Fibroblast of skin of left quadriceps (primary cell): ENCODE data around the gene AP3B1.

ENCODE experiments used
- DNase-seq, 2 experiments: peaks; one replicate each; pipeline ENCODE4 v3.0.0-alpha.2; 2013; ENCODE audit warnings: low read depth in 2 of 2

Gene AP3B1

DNA sequence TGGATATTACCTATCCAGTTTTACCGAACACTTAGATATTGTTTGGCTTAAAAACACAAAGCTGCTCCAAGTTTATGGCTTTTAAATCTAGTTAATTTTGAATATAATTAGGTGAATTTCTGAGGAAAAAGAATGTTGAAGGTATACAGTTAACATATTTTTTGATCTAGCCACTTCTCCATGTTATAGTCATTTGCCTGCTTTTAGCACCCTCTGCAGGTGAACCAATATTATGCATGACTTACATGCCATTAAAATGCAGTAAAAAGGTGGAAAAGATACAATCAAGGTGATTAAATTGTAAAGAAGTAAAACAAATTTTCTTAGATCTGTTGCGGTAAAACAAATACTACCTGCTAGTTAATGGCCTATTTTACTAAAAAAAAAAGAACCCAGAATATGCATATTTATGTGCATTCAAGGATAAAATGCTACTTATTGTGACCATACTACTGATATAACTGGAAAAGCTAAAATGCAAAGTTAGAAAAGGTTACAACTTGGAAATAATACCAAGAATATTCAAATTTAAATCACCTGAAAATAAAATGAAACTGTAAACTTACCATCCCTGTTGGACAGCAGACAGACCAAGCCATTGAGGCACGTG lies 132.1 kb downstream of the AP3B1 start:
- DNase-seq, result no peak

DNA sequence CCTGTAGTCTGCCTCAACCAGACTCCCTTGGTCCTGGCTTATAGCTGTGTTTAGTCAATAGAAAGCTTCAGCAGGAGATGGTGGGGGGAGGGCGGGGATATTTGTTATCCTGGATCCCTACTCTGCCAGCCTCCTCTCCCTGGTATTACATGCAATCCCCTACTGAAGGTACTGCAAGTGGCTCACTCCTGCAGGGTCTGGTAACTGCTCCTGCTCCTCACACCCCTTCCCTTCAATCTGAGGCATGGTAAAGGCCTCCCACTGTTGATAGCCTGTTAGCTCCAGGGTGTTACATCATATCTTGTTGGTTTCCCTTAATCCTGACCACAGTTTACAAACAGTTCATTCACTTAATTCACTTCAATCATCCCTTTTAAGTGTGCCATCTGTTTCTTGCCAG lies 137.5 kb downstream of the AP3B1 start:
- no peak for DNase-seq

DNA sequence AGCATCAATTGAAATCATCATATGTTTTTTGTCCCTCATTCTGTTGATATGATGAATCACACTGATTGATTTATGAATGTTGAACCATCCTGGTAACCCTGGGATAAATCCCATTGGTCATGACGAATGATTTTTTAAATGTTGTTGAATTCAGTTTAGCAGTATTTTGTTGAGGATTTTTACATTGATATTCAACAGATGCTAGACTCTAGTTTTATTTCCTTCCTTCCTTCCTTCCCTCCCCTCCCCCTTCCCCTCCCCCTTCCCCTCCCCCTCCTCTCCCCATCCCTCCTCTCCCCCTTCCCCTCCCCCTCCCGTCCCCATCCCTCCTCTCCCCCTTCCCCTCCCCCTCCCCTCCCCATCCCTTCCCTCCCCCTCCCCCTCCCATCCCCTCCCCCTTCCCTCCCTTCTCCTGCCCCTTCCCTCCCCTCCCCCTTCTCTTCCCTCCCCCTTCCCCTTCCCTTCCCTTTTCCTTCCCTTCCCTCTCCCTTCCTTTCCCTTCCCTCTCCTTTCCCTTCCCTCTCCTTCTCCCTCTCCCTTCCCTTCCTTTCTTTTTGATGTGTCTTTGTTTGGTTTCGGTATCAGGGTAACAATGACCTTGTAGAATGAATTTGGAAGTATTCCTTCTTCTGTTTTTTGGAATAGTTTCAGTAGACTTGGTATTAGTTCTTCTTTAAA lies 142.8 kb downstream of the AP3B1 start:
- no peak for DNase-seq

DNA sequence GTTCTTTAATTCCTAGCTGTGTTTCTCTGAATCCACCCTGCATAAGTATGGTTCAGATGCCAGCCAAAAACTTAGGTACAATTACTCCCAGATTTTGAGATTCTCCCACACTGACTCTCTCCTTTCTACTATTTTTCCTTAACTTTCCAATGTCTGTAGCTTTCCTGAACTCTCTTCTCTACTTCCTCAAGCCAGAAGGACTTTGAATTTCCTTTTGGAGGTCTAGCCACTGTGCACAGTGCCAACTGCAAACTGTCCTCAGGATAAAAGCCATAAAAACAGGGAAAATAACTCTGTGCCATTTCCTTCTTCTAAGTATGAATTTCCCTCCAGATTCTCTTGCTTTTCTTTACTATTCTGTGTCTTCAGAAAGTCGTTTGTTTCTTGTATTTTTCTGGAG lies 157.2 kb downstream of the AP3B1 start:
- DNase-seq, result no peak

DNA sequence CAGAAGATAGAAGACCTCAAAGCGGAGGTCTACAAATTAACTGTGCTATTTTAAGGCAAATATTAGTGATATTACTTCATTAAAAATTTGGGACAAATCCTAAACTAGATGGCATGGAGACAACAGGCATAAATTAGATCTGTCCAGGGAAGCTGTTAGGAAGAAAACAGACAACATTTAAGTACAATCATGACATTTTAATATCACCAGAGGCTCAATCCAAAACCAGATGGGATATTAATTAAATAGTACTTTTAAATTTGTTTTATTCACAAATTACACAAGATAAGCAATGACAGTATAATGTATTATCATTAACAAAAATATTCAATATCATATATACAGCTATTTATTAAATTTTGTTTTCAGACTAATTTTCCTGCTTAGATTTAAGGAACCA lies 161.1 kb downstream of the AP3B1 start:
- no peak for DNase-seq

DNA sequence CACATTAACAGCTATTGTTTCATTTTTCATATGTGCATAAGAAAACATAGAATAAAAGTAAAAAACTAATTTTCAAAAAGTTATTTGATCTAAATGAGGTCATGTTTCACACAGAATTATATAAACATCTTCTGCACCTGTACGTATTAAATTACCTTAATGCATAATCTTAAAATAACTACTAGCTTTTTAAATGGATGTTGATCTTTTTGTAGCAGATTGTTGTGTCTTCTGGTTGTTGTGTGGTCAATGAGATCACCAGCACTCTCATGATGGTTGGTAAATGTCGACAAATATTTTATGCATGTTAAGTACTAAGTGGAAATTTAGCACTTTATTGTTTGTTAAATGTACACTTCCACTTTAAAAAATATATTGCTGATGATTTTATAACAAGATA lies 162.0 kb downstream of the AP3B1 start:
- no peak for DNase-seq

DNA sequence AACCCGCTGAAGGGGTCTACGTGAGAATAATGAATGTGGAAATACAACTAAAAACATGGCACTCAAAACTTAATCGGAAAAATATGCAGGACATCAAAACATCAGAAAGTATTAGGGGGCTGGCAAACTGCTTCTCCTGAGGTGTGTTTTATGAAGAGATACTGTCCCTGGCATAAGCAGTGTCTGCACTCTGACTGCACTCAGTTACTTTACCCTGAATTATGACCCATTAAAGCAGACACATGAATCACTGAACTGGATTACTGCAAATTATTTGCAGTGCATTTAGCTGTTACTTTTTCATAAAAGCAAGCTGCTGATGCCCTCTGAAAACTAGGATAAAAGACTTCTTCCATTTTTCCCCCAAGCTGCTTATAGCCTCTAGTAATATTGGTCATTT lies 164.9 kb downstream of the AP3B1 start:
- no peak for DNase-seq

DNA sequence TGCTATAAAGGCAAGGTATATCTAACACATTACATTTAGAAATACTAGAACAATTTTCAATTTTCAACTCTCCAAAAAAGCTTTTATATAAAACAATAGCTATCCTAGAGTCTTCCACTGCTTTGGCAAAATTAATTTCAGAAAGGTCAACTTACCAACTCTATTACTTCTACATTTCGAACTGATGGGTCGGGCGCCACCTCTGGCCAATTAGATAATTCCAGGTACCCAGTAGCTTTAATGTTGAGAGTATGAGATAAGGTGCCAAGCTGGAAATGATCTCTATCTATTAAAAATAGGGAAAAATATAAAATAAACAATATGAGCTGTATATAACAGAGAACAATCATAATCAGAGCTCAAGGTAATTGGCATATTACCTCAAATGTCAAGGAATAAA lies 166.6 kb downstream of the AP3B1 start:
- no peak for DNase-seq

DNA sequence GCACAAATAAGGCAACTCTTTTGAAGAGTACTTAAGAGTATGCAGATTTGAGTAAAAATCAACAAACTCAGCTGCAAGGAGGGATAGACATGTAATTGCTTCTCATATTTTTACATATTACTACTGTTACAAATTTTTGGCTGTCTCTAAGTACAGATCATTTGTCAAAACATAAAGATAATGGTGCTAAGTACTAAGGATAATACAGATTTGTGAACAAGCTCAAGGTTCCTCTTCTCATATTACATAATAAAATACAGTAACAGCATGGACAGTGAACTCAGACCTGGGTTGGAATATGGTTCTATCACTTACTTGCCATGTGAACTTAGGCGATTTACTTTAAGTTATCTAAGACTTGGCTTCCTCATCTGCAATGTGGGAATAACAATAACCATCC lies 168.0 kb downstream of the AP3B1 start:
- no peak for DNase-seq

DNA sequence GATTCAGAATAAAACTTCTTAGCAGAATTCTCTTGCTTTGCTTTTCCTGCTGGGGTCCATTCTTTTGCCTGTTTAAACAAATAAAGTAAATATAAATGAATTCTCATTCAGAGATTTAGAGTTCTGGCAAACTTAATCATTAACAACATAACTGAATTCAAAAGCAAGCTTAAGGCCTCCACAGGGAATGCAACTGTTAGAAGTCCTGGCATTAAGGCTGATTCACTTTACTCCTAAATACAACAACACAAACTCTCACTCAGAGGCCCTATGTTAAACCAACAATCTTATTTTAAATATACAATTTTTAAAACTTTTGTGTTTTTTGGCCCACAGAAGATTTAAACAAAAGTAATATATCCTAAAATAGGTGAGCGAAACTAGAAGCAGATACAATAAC lies 178.3 kb downstream of the AP3B1 start:
- DNase-seq, result no peak

DNA sequence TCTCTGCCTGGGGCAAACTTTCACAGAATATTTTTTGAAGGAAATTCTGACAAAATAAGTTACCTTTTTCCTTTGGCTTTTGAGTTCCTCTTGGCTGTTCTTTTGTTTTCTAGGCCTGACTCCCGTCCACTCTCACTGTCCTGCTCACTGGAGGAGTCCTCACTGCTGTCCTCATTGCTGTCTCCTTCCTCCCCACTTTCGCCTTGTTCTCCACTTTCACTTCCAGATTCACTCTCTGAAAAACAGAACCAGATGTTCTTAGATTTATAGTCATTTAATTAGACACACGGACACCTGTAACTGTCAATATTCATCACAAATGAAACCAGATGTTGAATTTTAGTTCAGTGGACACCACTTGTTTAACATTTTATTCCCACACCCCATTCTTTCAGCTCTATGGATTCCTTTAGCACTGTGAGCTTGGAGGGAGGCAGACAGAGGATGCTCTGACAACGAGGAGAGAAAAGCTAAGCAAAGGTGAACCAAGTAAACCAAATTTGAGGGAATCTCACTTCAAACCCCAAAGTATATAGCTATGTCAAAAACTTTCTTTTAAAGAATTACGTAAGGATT lies 180.7 kb downstream of the AP3B1 start:
- DNase-seq, result no peak

DNA sequence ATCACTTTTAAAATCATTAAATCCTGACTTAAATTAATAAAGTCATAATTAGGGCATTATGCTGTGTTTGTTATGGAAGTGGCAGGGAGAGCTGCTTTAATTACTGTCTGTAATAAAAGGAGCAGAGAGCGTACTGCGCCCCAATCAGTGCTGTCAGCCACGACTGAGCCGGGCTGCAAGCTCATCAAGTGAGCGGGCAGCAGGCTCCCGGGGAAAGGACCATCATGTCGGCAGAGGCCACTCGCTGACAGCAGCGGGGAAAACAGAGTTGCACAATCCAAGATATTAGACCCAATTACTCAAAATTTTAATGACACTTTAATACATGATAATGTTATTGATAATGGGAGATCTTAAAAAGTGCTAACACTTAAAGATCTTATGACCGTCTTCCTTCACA lies 181.6 kb downstream of the AP3B1 start:
- DNase-seq, result no peak

DNA sequence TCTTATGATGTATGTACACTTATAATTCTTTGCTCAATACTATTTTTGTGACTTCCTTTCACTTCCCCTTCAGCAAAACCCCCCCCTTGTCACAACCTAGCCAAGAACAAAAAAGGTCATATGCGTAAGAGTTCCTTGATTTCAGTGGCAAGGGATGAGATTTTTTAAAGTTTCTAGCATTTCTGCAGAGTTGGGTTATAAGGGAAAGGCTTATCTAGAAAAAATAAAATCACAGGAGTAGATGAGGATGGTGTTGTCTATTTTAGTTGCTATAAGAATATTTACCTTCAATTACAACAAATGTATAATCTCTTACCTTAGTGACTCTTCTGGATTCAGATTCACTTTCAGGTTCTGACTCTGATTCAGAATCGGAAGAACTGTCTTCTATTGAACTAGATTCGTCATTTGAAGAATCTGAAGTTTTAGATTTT lies 184.6 kb downstream of the AP3B1 start:
- DNase-seq, result no peak

DNA sequence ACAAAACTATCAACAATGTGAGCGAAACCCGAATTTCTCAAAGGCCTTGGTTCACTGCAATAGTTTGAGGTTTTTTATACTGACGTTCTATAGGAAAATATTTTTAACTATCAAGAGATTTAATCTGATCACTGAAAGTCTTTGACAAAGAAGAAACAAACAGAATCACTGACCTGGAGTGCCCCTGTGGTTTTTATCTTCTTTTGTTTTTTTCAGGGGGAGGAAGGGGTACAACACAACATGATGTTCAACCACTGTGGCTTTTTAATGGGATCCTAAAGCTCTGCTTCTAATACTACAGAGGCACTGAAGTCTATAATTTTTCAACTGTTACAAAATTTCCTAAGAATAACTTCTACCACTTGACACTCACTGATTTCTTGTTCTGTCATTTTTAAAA lies 185.9 kb downstream of the AP3B1 start:
- DNase-seq, result no peak

DNA sequence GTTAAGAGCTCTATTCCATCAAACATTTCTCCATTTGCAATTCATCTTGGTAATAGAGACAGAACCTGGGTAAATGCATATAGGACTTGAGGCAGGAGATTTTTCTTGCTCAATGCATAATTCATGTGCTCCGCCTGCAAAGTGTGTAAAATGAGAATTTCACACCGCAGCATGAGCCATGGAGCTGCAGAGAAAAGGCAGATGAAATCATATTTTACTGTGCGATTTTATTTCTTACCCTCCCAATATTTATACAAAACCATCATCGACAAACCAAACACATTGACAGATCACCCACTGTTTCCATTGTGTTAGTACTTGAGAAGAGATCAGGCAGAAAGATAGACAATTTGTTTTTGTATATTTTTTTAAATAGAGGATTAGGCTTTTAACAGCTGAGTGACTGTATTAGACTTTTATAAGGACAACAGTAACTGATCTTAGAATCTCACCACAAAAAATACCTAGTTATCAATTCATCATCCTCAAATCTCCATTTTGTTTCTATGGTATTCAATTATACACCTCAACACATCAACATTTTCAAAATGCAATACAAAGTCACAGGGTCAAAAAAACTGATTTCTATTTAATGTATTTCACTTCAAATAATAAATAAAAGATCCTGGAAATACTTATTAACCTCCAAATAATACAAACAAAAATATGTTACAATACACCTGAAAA lies 191.1 kb downstream of the AP3B1 start:
- DNase-seq, result no peak

DNA sequence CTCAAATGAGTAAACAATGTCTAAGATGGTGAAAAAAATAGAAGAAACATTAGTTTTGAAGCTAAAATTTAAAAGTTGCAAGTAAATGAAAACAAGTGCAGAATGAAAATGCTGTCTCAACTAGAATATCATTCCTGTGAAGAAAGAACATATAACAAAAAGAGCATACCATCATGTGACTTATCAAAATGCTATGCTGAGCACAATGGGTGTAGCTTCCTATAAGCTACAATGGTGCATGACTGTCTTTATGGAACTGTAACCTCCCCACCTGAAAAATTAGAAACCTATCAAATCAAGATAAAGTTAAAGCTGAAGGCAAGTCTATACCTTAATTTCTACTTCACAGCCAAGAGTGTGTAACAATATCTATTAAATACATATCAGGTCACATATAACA lies 192.0 kb downstream of the AP3B1 start:
- DNase-seq, result no peak

DNA sequence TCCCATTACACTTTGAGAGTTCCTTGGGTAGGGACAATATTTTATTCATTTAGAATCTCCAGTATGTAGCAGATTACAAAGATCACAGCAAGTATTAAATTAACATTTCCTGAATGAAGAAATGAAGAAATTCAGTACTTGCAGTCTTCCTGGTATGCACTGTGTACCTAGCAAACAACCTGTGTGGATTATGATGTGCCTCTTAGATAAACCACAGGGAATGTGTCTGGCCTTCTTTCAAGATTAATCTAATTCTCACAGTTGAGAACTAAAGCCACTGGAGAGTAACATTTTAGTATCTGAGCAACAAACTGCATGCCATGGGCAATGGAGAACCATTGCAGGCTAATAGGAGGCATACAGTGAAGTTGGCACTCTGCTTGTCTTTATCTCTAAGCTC lies 199.4 kb downstream of the AP3B1 start:
- DNase-seq, result no peak

DNA sequence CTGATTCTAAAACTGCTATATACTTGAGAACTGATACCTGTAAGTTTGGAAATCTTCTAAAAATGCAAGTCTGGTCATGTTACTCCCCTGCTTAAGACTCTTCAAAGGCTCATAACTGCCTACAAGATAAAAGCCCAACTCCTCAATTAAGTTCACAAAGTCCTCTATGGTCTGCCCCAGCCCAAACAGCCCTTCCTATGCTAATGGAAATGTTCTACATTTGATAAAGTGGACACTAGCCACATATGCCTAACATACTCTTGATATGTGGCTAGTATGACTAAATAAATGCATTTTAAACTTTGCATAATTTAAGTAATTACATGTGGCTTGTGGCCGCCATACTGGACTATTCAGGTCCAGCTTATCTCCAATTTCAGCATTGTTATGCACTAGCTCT lies 204.5 kb downstream of the AP3B1 start:
- no peak for DNase-seq

DNA sequence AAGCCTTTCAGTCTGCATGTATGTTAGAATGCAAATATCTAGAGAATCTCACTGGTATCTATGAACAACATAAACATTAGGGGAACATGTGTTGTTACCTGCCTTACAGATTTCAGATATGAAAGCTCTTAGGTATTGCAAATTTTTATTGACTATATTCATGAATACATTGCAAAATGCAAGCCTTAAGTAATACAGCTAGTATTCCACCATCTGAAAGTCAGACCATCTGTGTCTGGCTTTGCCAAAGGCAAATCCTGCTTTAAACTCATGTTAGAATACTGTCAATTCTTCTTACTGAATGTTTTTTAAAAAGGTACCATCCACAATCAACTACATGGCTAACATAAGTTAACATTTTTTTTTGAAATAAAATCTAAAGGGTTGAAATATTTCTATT lies 215.6 kb downstream of the AP3B1 start:
- no peak for DNase-seq

DNA sequence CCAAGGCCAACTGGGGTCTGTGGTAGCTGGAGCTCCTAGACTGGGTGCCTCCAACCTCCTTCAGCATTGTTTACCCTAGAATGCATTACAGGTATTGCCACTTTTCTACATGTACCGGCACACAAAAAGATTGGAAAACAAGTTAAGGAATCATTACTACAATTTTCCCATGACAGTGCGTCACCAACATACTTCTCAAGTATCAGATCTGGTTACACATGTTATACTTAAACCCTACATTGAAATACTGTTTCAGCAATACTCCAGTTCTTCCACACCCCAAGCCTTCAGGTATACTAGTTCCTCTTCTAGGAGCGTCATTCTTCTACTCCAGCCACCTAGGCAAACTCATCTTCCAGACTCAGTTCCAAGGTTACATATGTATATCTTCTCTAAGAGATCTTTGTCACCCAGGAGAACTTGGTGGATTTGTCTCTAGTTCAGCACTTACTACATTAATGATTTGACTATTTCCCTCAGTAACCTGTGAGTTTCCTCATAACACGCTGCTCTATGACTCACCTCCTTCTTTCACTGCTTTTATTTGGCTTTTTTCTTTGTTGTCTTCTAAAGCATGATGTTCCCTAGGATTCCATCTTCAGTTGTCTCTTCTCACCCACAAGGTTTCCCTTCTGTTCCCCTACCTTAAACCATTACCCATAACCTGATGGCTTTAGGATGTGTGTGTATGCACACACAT lies 217.0 kb downstream of the AP3B1 start:
- no peak for DNase-seq

DNA sequence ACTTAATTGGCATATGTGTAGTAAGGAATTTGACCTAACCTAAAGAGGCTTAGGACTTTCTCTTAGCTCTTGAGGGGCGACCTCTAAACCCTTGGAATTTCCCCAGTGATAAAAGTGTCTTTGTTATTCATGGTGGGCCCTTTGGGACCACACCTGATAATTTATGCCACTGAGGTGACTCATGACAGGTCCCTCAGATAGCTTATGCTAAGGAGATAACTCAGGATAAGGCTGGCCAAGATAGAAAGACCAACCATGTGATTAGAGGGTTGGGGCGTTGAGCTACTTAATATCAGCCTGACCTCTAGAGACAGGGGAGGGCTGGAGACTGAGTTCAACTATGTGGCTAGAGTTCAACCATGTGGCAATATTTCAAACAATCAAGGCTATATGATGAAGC lies 218.1 kb downstream of the AP3B1 start:
- DNase-seq, result no peak

DNA sequence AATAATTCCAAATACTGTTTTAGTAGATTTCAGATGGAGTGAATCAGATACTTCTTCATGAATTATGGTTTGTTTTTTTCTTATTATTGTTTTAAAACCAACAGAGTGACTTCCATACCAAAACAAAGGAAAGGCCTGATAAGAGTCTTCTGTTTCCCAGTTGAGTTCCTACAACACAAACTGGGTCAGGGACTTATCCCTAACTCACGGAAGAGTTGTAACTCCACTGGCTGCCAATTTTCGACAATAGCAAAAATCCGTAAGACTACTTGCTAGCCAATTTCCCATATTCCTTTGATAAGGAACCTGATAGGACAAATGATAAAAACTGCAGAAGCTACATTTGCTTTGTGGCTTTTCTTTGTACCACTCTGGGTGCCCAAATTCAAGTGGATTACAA lies 219.2 kb downstream of the AP3B1 start:
- no peak for DNase-seq
